ENCODE results near the gene WSCD2. TPM values are rescaled to one million over a fixed set of nuclear protein-coding genes. Genes with fewer than 3 reads are reported as not detected.

Gene WSCD2
- total and polyA plus RNA-seq, 2 donors (not counting 3 experiments of a cell fraction or from before 2014, with no cell fraction given), result not detected

DNA sequence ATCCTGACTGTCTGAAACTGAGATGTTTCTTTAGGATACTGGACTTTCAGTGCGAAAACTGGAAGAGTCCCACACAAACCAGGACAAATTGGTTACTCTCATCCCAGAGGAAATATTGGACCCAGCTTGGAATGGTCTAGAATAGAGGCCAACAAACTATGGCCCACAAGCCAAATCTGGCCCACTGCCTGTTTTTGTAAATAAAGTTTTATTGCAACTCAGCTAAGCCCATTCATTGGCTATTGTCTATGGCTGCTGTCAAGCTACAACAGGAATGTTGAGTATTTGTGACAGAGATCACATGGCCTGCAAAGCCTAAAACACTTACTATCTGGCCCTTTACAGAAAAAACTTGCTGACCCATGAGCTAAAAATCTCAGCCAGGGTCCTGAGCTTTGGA lies 6.5 kb downstream of the WSCD2 start:
- no peaks in the 10 kb centered on the region for H3K9me1 ChIP-seq (replicated peaks; ENCODE audit: control insufficient read depth, extremely low read depth, insufficient read depth, low read length)
- H3K9me3 ChIP-seq (replicated peaks; ENCODE audit: control insufficient read depth, insufficient read depth, low read length), result no peaks in the 10 kb centered on the region
- dilution Hi-C loops (cut with MboI; ENCODE audit: extremely low pct_ligation_motif_present, low sequenced_read_pairs), result no loop called here
- DNase-seq (ENCODE audit: low read depth, low spot score) (no peak), FAIRE-seq (no peak)
- H2AFZ ChIP-seq (ENCODE audit: low read depth, low read length), result no peak overlapping the region
- ChIA-PET POLR2A (no interaction called here), CTCF (no interaction called here)
- no peak overlapping the region for H3K27ac ChIP-seq (ENCODE audit: insufficient read depth, low read depth, low read length)
- H3K9ac ChIP-seq (replicated peaks; ENCODE audit: extremely low read depth, insufficient read depth, low read length), result no peak overlapping the region
- no peaks in the 10 kb centered on the region for H3K27me3 ChIP-seq (ENCODE audit: control insufficient read depth in 2 of 2, insufficient read depth in 2 of 2, low read length in 2 of 2)
- no TSS peak for BruUV-seq (replicated peaks)
- no peaks in the 10 kb centered on the region for H3K4me1 ChIP-seq (ENCODE audit: control insufficient read depth, extremely low read depth, insufficient read depth, low read length)
- H3K36me3 ChIP-seq (ENCODE audit: control insufficient read depth in 2 of 2, extremely low read depth in 1 of 2, insufficient read depth in 2 of 2, low read length in 2 of 2), result no peaks in the 10 kb centered on the region
- no peak for TF ChIP-seq MYC (IDR thresholded peaks at IDR 0.05; ENCODE audit: low read depth, low read length)
- TF ChIP-seq EZH2 (IDR thresholded peaks at IDR 0.05; ENCODE audit: borderline replicate concordance, low read depth, low read length, severe bottlenecking), result no peak
- TF ChIP-seq, protein P1, sequence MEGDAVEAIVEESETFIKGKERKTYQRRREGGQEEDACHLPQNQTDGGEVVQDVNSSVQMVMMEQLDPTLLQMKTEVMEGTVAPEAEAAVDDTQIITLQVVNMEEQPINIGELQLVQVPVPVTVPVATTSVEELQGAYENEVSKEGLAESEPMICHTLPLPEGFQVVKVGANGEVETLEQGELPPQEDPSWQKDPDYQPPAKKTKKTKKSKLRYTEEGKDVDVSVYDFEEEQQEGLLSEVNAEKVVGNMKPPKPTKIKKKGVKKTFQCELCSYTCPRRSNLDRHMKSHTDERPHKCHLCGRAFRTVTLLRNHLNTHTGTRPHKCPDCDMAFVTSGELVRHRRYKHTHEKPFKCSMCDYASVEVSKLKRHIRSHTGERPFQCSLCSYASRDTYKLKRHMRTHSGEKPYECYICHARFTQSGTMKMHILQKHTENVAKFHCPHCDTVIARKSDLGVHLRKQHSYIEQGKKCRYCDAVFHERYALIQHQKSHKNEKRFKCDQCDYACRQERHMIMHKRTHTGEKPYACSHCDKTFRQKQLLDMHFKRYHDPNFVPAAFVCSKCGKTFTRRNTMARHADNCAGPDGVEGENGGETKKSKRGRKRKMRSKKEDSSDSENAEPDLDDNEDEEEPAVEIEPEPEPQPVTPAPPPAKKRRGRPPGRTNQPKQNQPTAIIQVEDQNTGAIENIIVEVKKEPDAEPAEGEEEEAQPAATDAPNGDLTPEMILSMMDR (IDR thresholded peaks at IDR 0.05; ENCODE audit: extremely low read depth in 1 of 2, insufficient read depth in 1 of 2, low read depth in 1 of 2, low read length in 2 of 2), result no peak
- no peak for TF ChIP-seq POLR2AphosphoS5 (IDR thresholded peaks at IDR 0.05; ENCODE audit: insufficient read depth, low read depth, low read length)
- TF ChIP-seq, protein P2, sequence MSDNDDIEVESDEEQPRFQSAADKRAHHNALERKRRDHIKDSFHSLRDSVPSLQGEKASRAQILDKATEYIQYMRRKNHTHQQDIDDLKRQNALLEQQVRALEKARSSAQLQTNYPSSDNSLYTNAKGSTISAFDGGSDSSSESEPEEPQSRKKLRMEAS (IDR thresholded peaks at IDR 0.05; ENCODE audit: insufficient read depth, insufficient read length), result no peak
- TF ChIP-seq JUN (IDR thresholded peaks at IDR 0.05; ENCODE audit: borderline replicate concordance, insufficient read depth, insufficient read length, low read depth), result no peak
- no peak for TF ChIP-seq GATA2 (IDR thresholded peaks at IDR 0.05; ENCODE audit: insufficient read depth, insufficient read length, low read depth, low read length)
- TF ChIP-seq POLR2A (IDR thresholded peaks at IDR 0.05; ENCODE audit: low read depth, low read length), result no peak
- TF ChIP-seq FOS (IDR thresholded peaks at IDR 0.05; ENCODE audit: borderline replicate concordance, insufficient read depth, low read length), result no peak
- H3K79me2 ChIP-seq (ENCODE audit: control insufficient read depth, insufficient read depth, low read length), result no peaks in the 10 kb centered on the region
- H4K20me1 ChIP-seq (replicated peaks; ENCODE audit: control insufficient read depth, extremely low read depth, insufficient read depth, low read length), result no peaks in the 10 kb centered on the region
- H3K4me2 ChIP-seq (ENCODE audit: insufficient read depth, low read length), result no peak overlapping the region
- H3K4me3 ChIP-seq (replicated peaks in 1 of 3; ENCODE audit: insufficient read depth in 1 of 3, low read depth in 1 of 3, low read length in 3 of 3), result no peak overlapping the region
- intact Hi-C loops (cut with micrococcal nuclease), result no loop called here
